HEK293T (cell line): ENCODE data around the gene AGPAT3.

Experiments
- ARNT ChIP-seq: fragments of 450-650 bp; IDR thresholded peaks from 2 replicates; pipeline ENCODE4 v1.6.1; 2017; ENCODE audit warnings: mild to moderate bottlenecking
- BHLHE40 ChIP-seq: fragments of 450-650 bp; IDR thresholded peaks from 2 replicates; pipeline ENCODE4 v1.6.1; 2016; ENCODE audit warnings: mild to moderate bottlenecking, moderate library complexity, borderline replicate concordance
- FOXA1 ChIP-seq: fragments of 450-650 bp; IDR thresholded peaks from 2 replicates; pipeline ENCODE4 v1.6.1; 2016; ENCODE audit warnings: mild to moderate bottlenecking
- FOXK2 ChIP-seq: fragments of 450-650 bp; IDR thresholded peaks from 2 replicates; pipeline ENCODE4 v1.6.1; 2016; ENCODE audit warnings: mild to moderate bottlenecking
- FOXM1 ChIP-seq: fragments of 450-650 bp; IDR thresholded peaks from 2 replicates; pipeline ENCODE4 v1.6.1; 2017; ENCODE audit warnings: mild to moderate bottlenecking, borderline replicate concordance
- HDGF ChIP-seq: fragments of 450-650 bp; IDR thresholded peaks from 2 replicates; pipeline ENCODE4 v1.6.1; 2017; ENCODE audit warnings: antibody characterized with exemption, borderline replicate concordance
- L3MBTL2 ChIP-seq: fragments of 450-650 bp; conservative IDR thresholded peaks from 2 replicates; pipeline ENCODE4 v1.6.1; 2016; ENCODE audit warnings: mild to moderate bottlenecking
- LEF1 ChIP-seq: fragments of 450-650 bp; IDR thresholded peaks from 2 replicates; pipeline ENCODE4 v1.6.1; 2017; ENCODE audit warnings: mild to moderate bottlenecking, borderline replicate concordance
- PKNOX1 ChIP-seq: fragments of 450-650 bp; IDR thresholded peaks from 2 replicates; pipeline ENCODE4 v1.6.1; 2016
- SP1 ChIP-seq: fragments of 450-650 bp; IDR thresholded peaks from 2 replicates; pipeline ENCODE4 v1.6.1; 2017
- SUZ12 ChIP-seq: fragments of 450-650 bp; IDR thresholded peaks from 2 replicates; pipeline ENCODE4 v1.6.1; 2016; ENCODE audit warnings: mild to moderate bottlenecking
- TARDBP ChIP-seq: fragments of 450-650 bp; IDR thresholded peaks from 2 replicates; pipeline ENCODE4 v1.6.1; 2016
- ZNF384 ChIP-seq: fragments of 450-650 bp; IDR thresholded peaks from 2 replicates; pipeline ENCODE4 v1.6.1; 2016

DNA sequence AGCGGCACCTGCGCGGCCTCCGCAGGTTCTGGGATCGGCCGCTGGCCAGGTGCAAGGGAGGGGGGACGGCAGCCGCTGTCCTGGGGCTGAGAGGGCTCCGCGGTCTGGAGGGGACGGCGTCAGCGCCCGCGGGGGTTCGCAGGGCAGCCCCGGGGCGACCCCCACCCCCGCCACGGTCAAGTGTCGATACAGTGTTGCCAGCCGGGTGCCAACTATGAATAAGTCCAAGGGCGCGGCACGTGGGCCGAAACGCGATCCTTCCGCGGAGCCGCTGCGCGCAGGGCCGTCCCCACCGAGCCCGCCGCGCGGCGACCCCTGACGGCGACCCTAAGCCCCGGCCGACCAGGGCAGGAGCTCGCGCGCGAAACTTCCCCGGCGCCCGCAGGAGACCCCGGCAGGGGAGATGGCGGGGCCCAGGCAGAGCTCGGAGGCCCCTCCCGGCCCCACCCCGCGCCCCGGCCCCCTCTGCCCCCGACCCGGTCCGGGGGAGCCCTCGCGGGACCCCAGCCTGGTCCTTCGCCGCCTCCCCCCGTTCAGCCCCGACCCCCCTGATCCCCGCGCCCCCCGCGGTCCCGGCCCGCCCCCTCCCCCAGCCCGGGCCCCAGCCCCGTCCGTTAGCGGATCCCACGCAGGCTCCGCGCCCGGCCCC lies 586 bp upstream of the AGPAT3 start:
- no peak for TF ChIP-seq FOXA1
- no peak for TF ChIP-seq HDGF
- no peak for TF ChIP-seq BHLHE40
- no peak for TF ChIP-seq TARDBP
- TF ChIP-seq ZNF384: no peak
- no peak for TF ChIP-seq PKNOX1
- no peak for TF ChIP-seq LEF1
- TF ChIP-seq ARNT: no peak
- TF ChIP-seq L3MBTL2: peak; percentile 53; the same call in 1 of the 2 replicates
- no peak for TF ChIP-seq SUZ12
- no peak for TF ChIP-seq FOXM1
- TF ChIP-seq FOXK2: no peak
- no peak for TF ChIP-seq SP1
